SU-DHL-6 (cell line): Measurements from ENCODE around the gene AQP1.

ENCODE experiments used
- CTCF ChIP-seq: fragments of 200-600 bp; sonication (generic); IDR thresholded peaks from one replicate; pipeline ENCODE4 v1.5.1; 2017; ENCODE audit warnings: antibody characterized with exemption, mild to moderate bottlenecking, low read length, moderate library complexity; ENCODE audit not compliant: insufficient read depth, poor library complexity, severe bottlenecking
- EZH2phosphoT487 ChIP-seq: fragments of 200-600 bp; sonication (generic), shearing (Covaris generic); conservative IDR thresholded peaks from 2 replicates; pipeline ENCODE4 v1.6.1; 2018; ENCODE audit warnings: mild to moderate bottlenecking, antibody characterized with exemption, low read length, moderate library complexity, mixed read lengths

GRCh38 chr7:30973292-30973691, 61.6 kb downstream of the AQP1 start:
- TF ChIP-seq CTCF (no peak), EZH2phosphoT487 (no peak)
